ENCODE data around the gene MYPOP. TPM values are rescaled to one million over a fixed set of nuclear protein-coding genes. Genes with fewer than 3 reads are reported as not detected.

MYPOP gene
- total RNA-seq, 1 experiment from 2014 or later: 11.1 TPM

DNA sequence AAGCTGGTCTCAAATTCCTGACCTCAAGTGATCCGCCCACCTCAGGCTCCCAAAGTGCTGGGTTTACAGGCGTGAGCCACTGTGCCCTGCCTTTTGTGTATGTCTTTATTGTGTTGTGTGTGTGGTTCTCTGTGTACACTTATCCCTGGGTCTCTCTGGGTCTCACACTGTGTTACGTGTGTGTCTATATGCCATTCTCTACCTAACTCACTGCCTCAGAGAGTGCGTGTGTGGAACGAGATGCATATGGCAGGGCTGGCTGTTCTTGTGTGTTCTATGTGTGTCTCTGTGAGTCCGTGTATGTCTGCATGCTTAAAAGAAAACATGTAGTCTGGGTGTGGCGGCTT is 27.8 kb downstream of the MYPOP start:
- TF ChIP-seq SIN3A (IDR thresholded peaks at IDR 0.05; ENCODE audit: borderline replicate concordance, insufficient read depth, low read depth, low read length) (no peak), TCF7L2 (IDR thresholded peaks at IDR 0.05; ENCODE audit: low read depth, low read length) (no peak), POLR2AphosphoS5 (IDR thresholded peaks at IDR 0.05; ENCODE audit: low read depth, low read length) (no peak)
- TF ChIP-seq, protein P1, sequence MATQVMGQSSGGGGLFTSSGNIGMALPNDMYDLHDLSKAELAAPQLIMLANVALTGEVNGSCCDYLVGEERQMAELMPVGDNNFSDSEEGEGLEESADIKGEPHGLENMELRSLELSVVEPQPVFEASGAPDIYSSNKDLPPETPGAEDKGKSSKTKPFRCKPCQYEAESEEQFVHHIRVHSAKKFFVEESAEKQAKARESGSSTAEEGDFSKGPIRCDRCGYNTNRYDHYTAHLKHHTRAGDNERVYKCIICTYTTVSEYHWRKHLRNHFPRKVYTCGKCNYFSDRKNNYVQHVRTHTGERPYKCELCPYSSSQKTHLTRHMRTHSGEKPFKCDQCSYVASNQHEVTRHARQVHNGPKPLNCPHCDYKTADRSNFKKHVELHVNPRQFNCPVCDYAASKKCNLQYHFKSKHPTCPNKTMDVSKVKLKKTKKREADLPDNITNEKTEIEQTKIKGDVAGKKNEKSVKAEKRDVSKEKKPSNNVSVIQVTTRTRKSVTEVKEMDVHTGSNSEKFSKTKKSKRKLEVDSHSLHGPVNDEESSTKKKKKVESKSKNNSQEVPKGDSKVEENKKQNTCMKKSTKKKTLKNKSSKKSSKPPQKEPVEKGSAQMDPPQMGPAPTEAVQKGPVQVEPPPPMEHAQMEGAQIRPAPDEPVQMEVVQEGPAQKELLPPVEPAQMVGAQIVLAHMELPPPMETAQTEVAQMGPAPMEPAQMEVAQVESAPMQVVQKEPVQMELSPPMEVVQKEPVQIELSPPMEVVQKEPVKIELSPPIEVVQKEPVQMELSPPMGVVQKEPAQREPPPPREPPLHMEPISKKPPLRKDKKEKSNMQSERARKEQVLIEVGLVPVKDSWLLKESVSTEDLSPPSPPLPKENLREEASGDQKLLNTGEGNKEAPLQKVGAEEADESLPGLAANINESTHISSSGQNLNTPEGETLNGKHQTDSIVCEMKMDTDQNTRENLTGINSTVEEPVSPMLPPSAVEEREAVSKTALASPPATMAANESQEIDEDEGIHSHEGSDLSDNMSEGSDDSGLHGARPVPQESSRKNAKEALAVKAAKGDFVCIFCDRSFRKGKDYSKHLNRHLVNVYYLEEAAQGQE (IDR thresholded peaks at IDR 0.05; ENCODE audit: insufficient read depth in 1 of 2, low read depth in 2 of 2, low read length in 1 of 2): no peak
- TF ChIP-seq, protein P2, sequence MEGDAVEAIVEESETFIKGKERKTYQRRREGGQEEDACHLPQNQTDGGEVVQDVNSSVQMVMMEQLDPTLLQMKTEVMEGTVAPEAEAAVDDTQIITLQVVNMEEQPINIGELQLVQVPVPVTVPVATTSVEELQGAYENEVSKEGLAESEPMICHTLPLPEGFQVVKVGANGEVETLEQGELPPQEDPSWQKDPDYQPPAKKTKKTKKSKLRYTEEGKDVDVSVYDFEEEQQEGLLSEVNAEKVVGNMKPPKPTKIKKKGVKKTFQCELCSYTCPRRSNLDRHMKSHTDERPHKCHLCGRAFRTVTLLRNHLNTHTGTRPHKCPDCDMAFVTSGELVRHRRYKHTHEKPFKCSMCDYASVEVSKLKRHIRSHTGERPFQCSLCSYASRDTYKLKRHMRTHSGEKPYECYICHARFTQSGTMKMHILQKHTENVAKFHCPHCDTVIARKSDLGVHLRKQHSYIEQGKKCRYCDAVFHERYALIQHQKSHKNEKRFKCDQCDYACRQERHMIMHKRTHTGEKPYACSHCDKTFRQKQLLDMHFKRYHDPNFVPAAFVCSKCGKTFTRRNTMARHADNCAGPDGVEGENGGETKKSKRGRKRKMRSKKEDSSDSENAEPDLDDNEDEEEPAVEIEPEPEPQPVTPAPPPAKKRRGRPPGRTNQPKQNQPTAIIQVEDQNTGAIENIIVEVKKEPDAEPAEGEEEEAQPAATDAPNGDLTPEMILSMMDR (IDR thresholded peaks at IDR 0.05): no peak
- no peaks in the 10 kb centered on the region for H3K27me3 ChIP-seq (ENCODE audit: control insufficient read depth, insufficient read depth, low read length)
- H3K9me3 ChIP-seq (ENCODE audit: control insufficient read depth, insufficient read depth, low read depth, low read length): no peaks in the 10 kb centered on the region
- H3K27ac ChIP-seq (ENCODE audit: low read length): no peak overlapping the region
- H3K36me3 ChIP-seq (ENCODE audit: control insufficient read depth, insufficient read depth, low read length): no peaks in the 10 kb centered on the region
- ChIA-PET CTCF (no interaction called here), POLR2A (interaction anchor here (0.7 kb wide), 1 partner anchor 11 kb away, joined by 3 read pairs; no protein-coding TSS in a partner anchor)
- no peak for DNase-seq (ENCODE audit: low read depth, low spot score)
- no TSS peak for BruUV-seq (replicated peaks)
- intact Hi-C loops (cut with micrococcal nuclease; ENCODE audit: unreplicated experiment): no loop called here
- no peak for ATAC-seq
- H3K4me3 ChIP-seq (ENCODE audit: low read depth in 2 of 2, low read length in 2 of 2): no peak overlapping the region
- in situ Hi-C loops (cut with HindIII; ENCODE audit: low pct_unique_long_range_greater_than_20kb, low sequenced_read_pairs): no loop called here
- H3K4me1 ChIP-seq (ENCODE audit: control insufficient read depth, insufficient read depth, low read length): no peaks in the 10 kb centered on the region

DNA sequence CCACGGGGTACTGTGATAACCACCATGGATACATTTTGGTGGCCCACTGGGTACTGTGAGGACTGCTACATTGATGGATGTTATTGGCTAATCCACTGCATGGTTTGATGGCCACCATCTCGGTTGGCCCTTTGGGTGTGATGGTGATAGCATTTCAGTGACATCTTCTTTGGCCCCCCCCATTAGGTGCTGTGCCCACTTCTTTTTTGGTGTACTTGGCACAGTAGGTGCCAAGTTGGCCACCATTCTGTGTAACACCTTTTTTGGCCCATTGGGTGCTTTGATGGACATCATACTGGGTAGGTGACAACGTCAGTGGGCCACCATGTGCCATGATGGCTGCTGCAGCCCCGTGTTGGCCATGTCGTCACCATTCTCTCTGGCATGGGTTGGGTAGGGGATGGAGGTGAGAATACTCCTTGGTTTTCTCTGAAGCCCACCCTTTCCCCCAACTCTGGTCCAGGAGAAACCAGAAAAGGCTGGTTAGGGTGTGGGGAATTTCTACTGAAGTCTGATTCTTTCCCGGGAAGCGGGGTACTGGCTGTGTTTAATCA is 29.1 kb downstream of the MYPOP start:
- H3K27me3 ChIP-seq (ENCODE audit: control insufficient read depth, insufficient read depth, low read length): no peaks in the 10 kb centered on the region
- CTCF ChIA-PET: no interaction called here
- no peak for DNase-seq (ENCODE audit: low read depth, low spot score)

More for the DNA sequence above, 29.1 kb downstream of the MYPOP start:
- no TSS peak for BruUV-seq (replicated peaks)
- POLR2A ChIA-PET: no interaction called here
- intact Hi-C loops (cut with micrococcal nuclease; ENCODE audit: unreplicated experiment): no loop called here
- Histone ChIP-seq H3K4me1 (ENCODE audit: control insufficient read depth, insufficient read depth, low read length) (no peaks in the 10 kb centered on the region), H3K27ac (ENCODE audit: low read length) (no peak overlapping the region), H3K9me3 (ENCODE audit: control insufficient read depth, insufficient read depth, low read depth, low read length) (no peaks in the 10 kb centered on the region), H3K36me3 (ENCODE audit: control insufficient read depth, insufficient read depth, low read length) (no peaks in the 10 kb centered on the region), H3K4me3 (ENCODE audit: low read depth in 2 of 2, low read length in 2 of 2) (no peak overlapping the region)
- ATAC-seq: no peak
- TF ChIP-seq, protein P2 (IDR thresholded peaks at IDR 0.05): no peak
- TF ChIP-seq SIN3A (IDR thresholded peaks at IDR 0.05; ENCODE audit: borderline replicate concordance, insufficient read depth, low read depth, low read length) (no peak), POLR2AphosphoS5 (IDR thresholded peaks at IDR 0.05; ENCODE audit: low read depth, low read length) (no peak), TCF7L2 (IDR thresholded peaks at IDR 0.05; ENCODE audit: low read depth, low read length) (no peak)
- TF ChIP-seq, protein P1 (IDR thresholded peaks at IDR 0.05; ENCODE audit: insufficient read depth in 1 of 2, low read depth in 2 of 2, low read length in 1 of 2): no peak
- in situ Hi-C loops (cut with HindIII; ENCODE audit: low pct_unique_long_range_greater_than_20kb, low sequenced_read_pairs): no loop called here

Measured in Panc1 (cell line).